COR-L47 (cell line): Measurements from ENCODE around the gene AQP9.
A peak's percentile ranks its signal among the peaks of the same experiment; 100 is the strongest.
"Not testable (repeated sequence)": the region's sequence is repeated elsewhere in the genome, so short reads cannot be mapped to it uniquely, and the experiment has no call there.

ENCODE experiments used
- DNase-seq: peaks from one replicate; lab custom pipeline; 2025; lab: John Stamatoyannopoulos, UW

The AQP9 gene

DNA sequence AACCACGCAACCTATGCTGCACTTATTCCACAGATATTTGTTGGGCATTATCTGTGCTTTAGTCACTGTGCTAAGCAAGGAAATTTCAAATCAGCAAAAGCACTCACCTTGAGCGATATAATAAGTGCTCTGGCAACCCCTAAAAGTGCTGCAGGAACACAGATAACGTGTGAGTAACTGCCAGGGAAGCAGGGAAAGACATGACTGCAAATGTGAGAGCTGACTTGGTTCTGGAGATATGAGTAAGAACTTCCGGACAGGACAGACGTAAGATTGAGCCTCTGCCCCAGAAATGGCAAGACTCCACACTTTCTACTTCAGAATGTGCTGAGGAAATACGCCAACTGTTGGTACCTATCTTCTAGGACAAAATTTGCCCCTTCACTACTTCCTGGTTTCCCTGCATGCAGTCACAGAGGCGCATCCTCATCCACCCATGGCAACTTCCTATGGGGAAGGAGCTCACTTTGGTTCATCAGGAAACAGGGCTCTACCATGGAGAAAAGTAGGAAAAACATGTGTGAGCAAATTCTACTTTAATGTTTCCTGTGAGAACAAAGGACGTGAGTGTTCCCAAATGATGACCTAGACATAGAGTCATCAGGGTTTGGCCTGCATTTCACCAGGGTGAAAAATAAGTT is 41.7 kb downstream of the AQP9 start:
- DNase-seq: no peak

DNA sequence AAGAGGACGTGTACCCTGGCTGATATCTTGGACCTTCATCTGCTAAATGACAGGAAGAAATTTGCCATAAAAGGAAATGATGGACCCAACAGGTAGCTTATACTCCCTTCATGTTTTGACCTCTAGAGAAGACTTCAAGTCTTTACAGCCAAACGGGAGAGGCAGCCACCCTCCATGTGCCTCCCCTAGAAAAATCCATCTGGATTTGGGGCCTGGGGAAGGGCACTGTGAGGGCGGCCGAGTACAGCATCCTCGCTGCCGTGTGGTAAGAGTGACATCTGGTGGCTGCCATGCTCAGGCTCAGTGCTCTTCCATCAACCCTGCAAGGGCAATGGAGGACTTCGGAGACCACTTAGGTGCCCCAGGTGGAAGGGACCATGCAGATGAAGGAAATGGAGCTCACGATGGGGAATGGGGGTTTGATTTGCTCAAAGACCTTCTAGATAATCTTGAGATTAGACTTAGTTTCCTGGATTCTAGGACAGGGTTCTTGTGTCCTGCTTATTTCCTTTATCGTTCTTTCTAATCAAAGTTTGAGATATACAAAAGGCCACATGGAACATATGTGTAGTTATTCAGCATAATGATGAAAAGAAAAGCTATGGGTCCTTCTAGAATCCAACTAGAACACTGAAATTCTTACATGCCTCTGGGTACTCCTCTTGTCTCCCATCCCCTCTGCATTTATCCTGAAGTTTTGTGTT is 44.4 kb downstream of the AQP9 start:
- peak; percentile 11 for DNase-seq

DNA sequence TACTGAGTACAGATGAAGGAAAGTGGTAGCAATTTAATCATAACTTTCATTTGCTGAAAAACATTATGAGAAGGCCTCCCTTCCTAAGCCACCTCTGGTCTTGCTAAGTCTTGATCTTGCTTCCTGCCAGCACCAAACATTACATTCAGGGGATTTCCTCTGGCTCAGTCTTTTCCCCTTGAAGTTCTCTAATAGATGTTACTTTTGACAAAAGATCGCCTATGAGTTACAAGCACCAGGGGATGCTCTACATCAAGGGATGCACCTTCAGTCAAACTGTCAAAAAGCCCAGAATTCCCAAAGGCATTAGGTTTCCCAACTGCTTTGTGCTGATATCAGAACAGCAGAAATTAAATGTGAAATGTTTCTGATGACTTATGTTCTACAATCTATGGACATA is 47.3 kb downstream of the AQP9 start:
- DNase-seq: no peak

DNA sequence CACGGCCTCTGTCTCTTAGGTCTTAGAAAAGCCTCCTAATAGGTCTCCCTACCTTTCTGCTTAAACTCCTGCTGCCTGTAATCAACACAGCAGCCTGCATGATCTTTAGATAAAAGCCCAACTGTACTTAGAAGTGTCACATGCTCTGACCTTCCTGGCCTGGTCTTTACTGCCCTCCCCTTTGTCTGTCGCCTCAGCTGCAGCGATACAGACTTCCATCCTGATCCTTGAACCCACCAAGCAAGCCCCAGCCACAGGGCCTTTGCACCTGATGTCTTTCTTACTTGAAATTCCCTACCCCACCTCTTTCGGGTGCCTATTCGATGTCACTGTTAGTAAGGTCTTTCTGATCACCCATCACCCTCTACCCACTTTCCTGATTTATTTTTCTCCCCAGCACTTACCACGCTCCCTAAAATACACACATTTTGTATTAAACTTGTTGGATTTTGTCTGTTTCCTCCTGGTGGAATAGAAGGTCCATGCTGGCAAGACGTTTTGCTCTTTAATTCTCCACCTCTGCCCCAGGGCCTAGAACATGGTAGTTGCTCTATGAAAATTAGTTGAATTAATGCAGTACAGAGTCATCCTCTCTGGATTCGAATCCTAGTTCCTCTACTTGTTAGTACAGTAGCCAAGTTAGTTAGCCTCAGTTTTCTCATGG is 51.1 kb downstream of the AQP9 start:
- no peak for DNase-seq

DNA sequence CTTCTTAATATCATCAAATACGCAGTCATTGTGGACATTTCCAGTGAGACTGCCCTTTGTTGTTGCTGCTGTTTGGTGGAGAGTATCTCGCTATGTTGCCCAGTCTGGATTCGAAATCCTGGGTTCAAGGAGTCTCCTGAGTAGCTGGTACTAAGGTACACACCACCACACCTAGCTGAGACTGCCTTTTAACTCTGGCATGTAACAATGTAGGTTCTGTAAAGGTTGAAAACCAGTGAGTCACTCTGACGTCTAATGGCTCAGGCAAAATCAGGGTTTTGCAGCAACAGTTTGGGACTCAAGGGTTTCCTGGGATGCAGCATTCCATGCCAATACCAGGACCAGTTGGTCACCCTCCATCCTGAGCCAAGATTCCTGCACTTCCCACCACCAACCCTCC is 52.2 kb downstream of the AQP9 start:
- DNase-seq: no peak

DNA sequence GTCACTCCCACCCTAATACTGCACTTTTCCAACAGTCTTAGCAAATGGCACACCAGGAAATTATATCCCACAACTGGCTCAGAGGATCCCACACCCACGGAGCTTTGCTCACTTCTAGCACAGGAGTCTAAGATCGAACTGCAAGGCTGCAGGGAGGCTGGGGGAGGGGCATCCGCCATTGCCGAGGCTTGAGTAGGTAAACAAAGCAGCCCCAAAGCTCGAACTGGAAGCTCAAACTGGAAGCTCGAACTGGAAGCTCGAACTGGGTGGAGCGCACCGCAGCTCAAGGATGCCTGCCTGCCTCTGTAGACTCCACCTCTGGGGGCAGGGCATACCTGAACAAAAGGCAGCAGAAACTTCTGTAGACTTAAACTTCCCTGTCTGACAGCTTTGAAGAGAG is 55.5 kb downstream of the AQP9 start:
- not testable (repeated sequence) for DNase-seq

DNA sequence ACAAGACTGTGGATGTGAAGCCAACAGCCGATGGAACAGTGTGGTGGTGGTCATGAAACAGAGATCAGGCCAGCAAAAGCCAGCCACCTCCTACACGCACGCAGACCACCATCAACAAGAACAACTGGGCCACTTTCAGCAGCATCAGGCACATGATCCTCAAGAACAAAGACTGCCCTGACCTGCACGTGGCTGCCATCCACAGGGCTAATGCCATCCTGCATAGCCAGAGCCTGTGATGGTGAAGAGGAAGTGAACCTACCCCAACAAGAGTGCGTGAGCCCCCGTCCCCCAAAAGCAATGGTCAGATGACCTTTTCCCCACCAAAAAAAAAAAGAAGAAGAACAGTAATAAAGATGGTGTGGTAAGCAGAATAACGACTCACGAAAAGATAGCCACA is 62.6 kb downstream of the AQP9 start:
- DNase-seq: no peak

DNA sequence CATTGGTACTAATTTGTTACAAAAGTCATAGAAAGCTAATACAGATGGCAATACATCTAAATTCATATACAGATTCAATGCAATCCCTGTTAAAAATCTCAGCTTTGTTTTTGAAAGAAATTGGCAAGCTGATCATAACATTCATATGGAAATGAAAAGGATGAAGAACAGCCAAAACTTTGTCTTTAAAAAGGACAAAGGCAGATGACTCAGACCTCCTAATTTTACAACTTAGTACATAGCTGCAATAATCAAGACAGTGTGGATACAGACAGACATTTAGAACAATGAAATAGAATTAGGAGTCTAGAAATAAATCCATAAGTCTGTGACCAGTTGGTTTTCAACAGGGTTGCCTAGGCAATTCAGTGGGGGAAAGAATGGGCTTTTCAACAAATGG is 63.3 kb downstream of the AQP9 start:
- no peak for DNase-seq

DNA sequence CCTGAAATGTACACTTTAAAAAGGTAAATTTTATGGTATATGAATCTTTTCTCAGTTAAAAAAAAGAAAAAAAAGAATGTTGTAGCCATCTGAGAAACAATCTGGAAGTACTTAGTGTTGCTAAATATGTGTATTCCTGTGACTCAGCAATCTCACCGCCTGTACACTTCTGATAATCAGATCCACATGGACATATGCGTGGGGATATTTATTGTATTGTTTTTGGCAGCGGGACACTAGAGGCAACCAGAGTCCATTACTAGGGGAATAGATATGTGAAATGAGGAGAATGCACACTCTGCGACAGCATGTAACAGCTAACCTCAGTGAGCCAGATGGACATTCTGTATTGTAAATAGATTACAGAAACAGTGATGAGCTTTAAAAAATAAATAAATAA is 65.4 kb downstream of the AQP9 start:
- no peak for DNase-seq

DNA sequence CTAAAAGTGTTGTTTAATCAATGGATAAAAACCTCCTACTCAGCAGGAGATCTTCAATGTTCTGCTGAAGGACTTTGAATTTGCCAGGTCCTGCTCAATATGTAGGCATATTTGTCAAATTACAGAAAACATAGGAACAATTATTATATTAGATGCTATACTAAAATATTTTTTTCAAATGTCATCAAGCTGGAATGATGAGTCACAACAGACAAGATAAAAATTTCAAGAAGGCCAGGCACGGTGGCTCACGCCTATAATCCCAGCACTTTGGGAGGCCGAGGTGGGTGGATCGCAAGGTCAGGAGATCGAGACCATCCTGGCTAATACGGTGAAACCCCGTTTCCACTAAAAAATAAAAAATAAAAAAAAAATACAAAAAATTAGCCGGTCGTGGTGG is 68.0 kb downstream of the AQP9 start:
- DNase-seq: no peak

DNA sequence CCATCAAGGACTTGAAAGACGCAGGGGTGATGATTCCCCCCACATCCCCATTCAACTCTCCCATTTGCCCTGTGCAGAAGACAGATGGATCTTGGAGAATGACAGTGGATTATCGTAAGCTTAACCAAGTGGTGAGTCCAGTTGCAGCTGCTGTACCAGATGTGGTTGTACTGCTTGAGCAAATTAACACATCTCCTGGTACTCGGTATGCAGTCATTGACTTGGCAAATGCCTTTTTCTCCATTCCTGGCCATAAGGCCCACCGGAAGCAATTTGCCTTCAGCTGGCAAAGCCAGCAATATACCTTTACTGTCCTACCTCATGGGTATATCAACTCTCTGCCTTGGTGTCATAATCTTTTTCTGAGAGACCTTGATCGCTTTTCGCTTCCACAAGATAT is 70.0 kb downstream of the AQP9 start:
- DNase-seq: not testable (repeated sequence)

DNA sequence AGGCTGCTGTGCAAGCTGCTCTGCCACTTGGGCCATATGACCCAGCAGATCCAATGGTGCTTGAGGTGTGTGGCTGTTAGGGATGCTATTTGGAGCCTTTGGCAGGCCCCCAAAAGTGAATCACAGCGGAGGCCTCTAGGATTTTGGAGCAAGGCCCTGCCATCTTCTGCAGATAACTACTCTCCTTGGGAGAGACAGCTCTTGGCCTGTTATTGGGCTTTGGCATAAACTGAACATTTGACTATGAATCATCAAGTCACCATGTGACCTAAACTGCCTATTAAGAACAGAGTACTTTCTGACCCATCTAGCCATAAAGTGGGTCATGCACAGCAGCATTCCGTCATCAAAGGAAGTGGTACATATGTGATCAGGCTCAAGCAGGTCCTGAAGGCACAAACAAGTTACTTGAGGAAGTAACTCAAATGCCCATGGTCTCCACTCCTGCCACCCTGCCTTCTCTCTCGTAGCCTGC is 70.9 kb downstream of the AQP9 start:
- not testable (repeated sequence) for DNase-seq

DNA sequence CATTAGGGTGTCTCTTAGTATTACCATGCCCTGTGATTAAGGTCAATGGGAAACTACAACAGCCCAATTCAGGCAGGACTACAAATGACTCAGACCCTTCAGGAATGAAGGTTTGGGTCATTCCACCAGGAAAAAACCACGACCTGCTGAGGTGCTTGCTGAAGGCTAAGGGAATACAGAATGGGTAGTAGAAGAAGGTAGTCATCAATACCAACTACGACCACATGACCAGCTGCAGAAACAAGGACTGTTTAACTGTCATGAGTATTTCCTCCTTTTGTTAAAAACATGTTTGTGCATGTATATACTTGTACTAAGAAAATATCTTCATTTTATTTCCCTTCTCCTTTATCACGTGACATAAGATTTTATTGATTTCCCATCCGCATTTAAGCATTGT is 71.8 kb downstream of the AQP9 start:
- DNase-seq: not testable (repeated sequence)

DNA sequence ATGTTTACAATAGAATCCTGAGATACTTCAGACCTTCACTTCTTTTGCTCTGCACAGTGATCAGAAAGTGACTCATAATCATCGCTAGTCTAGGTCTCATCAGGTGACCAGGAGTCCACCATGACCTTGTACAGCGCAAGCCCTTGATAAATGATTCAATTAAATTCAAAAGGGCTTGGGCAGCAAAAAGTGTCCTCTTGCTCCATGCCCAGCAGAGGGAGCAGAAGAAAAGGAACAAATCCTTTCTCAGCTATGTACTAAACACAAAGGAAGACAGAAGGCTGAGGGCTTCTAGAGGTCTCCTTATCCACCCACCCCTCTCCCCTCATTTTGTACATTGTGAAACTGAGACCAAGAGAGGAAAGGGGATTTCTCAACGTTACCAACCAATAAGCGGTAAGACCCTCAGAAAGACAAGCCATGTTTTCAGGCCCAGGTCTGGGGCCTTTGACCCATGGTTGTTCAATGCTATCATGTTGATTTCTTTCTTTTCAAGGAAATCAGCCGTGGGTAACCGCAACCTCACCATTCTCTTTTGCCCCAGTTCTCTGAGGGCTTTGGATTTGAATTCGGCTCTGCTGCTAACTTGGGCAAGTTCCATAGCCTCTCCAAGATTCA is 74.8 kb downstream of the AQP9 start:
- DNase-seq: no peak

DNA sequence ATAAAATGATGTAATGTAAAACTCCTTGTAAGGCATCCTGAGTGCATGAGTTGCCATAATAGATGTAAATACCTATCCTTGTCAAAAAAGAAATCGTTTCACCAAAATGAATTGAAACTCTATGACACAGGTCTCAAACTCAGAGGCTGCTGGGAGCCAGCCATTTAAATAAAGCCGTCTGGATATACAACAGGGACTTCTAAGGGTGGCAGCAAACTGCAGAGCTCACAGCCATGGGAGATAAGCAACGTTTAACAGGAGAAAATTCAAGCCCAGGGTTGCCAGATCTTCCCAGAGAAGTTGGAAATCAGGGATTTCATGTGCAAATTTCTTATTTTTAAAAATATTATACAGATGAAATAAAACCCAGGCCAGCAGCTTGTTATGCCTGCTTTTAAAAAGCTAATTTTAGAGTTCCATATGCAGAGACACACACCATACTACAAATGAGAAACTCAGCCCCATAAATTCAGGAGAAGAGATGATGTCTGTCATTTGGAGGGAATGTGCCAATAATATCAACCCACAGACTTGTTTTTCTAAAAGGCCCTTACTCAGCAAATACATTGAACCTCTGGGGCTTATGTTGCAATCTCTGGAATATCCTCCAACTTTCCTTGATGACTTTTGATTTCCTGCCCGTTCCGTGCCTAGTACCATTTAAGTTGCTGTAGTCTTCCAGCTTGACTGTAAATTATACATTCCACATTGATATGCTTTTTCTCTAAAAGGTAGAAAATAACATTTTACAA is 75.6 kb downstream of the AQP9 start:
- DNase-seq: no peak

DNA sequence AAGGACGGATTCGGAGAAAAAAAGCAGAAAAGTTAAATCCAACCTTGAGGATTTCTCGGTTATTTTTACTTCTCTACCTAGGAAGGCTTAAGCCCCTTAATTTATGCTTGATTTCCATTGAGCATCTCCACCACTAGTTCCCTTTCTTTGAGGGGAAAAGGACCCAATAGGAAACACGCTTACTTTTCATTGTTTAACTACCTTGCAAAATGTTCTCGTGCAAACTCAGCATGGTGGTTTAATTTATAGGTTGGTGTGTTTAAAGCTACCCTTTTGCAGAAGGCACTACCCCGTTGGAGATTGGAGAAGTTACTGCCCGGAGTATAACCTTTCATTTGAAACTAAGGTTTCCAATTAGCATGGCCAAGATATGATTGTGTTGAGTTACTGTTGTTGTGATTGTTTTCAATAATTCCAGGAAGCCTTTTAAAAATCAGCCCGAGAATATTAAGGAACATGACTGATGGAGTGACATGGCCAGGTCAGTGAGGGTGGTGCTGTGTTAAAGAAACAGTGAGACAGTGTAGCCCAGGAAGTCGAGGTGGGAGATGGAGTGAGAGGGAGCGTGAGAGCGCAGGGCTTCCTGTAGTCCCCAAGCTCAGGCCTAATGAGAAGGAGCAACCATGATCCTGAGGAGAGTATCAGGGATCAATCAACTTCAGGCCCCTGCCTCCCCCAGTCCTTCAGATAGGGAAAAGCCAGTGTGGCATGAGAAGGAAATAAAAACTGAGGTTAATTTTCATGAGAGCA is 76.6 kb downstream of the AQP9 start:
- no peak for DNase-seq

DNA sequence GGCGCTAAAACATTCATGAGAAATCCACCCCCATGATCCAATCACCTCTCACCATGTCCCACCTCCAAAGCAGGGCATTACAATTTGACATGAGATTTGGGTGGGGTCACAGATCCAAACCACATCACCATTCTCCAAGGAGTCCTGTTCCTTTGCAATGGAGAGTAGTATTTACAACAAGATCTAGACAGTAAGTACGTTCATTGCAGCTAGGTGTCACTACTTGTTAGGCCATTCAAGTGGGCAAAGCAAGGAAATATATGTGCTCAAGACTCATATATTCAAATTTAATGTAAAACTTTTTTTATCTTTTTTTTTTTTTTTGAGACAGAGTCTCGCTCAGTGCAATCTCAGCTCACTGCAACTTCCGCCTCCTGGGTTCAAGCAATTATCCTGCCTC is 79.3 kb downstream of the AQP9 start:
- DNase-seq: no peak

DNA sequence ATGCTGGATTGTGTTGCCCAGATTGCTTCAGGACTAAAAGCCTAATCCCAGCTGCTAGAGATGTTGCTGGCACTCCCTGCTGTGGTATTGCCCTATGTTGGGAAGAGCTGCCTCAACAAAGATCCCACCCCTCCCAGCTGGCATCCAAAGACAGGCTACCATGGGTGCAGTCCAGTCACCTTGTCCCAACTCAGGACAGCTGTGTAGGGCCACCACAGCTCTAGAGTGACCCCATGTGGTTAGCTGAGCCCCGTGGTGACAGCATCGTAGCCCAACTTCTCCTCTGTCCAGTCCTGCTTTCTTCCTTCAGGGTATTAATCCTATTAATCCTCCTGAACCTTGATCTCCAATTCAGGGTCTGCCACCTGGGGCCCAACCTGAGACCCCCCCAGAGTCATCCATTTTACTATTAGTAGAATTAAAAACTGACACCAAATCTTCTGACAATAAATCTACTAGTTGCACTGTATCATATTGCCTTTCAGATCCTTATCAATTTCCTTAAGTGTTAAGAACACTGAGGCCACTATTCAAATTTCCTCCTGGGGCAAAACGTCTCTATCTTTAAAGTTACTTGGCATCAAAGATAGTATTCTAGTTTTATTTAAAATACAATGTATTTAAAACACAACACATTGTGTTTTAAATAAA is 83.5 kb downstream of the AQP9 start:
- no peak for DNase-seq

DNA sequence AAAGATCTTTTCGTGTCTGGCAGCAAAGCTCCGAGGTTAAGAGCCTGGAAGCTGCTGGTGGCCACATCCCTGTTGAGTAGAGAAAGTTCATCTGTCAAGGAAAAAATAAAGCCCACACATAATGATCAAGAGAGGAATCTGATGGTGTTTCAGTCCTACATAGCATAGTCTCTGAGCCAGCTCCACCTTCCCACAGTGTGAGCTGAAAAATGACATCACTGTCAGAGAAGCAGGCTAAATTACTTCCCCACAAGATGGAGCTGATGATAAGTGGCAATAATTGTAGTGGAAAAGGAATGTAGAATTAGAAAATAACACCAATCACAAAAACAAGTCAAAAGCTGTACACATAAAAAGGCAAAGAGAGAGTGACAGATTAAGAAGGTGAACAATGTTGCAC is 84.5 kb downstream of the AQP9 start:
- no peak for DNase-seq

DNA sequence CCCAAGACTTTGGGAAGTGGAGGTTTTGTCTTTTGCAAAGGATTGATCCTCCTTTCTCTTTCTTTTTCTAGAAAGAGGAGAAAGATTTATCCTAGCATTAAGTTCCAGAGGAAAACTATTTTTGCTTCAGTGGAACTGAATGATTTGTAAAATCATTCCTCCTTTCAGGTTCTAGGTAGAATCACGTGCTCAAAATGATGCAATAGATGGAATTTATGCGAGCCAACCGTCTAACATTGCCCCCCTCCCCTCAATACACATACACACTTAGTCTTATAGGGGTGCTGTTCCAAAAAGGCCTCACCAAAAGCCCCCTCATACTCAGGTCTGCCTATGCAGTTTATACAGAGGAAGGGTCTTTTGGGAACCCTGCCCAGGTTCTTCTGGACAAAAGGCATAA is 85.3 kb downstream of the AQP9 start:
- DNase-seq: no peak

DNA sequence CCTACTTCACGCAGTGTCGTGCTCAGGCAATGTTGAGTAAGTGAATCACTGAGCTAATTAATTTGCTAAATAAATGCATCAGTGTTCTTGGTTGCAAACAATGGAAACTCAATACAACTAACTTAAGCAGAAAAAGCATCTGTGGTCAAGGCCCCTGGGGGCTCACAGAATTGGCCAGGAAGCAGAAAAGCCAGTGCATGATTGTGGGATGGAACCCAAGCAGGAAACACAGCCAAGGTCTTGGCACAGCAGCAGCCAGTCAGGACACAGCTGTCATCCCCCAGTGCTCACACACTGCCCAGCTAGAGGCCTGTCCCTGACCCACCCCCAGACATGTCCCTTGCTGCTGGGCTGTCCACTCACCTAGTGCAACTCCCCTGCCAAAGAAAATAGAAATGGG is 85.9 kb downstream of the AQP9 start:
- no peak for DNase-seq
